Measurements from ENCODE around the gene DCXR. TPM values are rescaled to one million over a fixed set of nuclear protein-coding genes. Genes with fewer than 3 reads are reported as not detected.

DCXR gene
- total RNA-seq, 1 donor from 2014 or later = 49.9 TPM

DNA sequence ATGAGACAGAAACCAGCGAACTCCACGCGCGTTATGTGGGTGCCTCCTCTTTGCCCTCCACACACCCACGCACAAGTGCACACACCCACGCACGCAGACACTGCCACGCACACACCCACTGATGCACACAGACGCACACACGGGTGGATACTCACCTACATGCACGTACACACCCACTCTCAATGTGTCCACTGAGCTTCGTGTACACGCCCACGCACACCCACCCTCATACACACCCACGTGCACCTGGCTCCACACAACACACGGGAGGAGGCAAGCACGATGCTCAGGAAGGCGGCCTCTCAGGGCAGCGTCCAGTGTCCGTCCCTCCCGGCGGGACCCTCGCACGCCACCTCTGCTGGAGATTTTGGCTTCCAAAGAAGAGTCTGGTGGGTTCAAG is 9.9 kb upstream of the DCXR start:
- Histone ChIP-seq H2AFZ (ENCODE audit: low read depth, low read length) (no peak overlapping the region), H3K9ac (ENCODE audit: low read length) (no peak overlapping the region), H3K4me3 (ENCODE audit: insufficient read depth, low read depth, low read length) (no peak overlapping the region), H3K4me2 (ENCODE audit: low read length) (no peak overlapping the region), H3K4me1 (ENCODE audit: insufficient read depth, low read length) (peaks cover 8% of the 10 kb centered on the region), H3K9me3 (ENCODE audit: insufficient read depth, low read depth, low read length) (no peaks in the 10 kb centered on the region), H3K27me3 (ENCODE audit: insufficient read depth, low read length) (no peaks in the 10 kb centered on the region), H4K20me1 (ENCODE audit: insufficient read depth, low read length) (no peaks in the 10 kb centered on the region), H3K79me2 (ENCODE audit: insufficient read depth, low read length) (peaks cover 16% of the 10 kb centered on the region), H3K36me3 (ENCODE audit: insufficient read depth, low read length) (no peaks in the 10 kb centered on the region), H3K27ac (ENCODE audit: low read depth, low read length) (no peak overlapping the region)
- Mint-ChIP-seq H3K27me3 (ENCODE audit: low read depth, unreplicated experiment) (no peaks in the 10 kb centered on the region), H3K4me1 (ENCODE audit: low read depth, unreplicated experiment) (peaks cover 5% of the 10 kb centered on the region), H3K4me3 (ENCODE audit: unreplicated experiment) (no peak overlapping the region), H3K9me3 (ENCODE audit: unreplicated experiment) (no peaks in the 10 kb centered on the region), H3K27ac (ENCODE audit: unreplicated experiment) (no peak overlapping the region), H3K36me3 (ENCODE audit: low read depth, unreplicated experiment) (peaks cover 10% of the 10 kb centered on the region)
- DNase-seq (ENCODE audit: low read depth) (no peak), FAIRE-seq (no peak)
- TF ChIP-seq EZH2 (IDR thresholded peaks at IDR 0.05; ENCODE audit: insufficient read depth, low read length) (no peak), CTCF (IDR thresholded peaks at IDR 0.05; ENCODE audit: insufficient read depth, low read depth, low read length) (no peak)

DNA sequence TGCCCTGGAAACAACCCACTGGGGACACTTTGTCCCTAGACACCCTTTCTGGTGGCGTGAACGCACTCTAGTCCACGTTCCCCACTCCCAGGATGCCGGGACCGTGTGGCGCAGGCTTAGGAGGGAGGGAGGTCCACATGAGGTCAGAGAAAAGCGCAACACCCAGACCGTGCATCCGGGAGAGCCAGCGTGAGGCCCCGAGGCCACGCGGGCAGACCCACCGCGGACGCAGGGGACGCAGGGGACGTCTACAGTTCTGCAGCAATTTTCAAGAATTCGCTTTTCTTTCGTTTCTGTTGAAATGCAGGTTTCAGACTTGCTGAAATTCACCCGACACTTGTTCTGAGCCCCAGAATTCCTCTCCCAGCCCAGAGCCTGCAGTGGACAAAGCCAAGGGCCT is 9.4 kb upstream of the DCXR start:
- FAIRE-seq (no peak), DNase-seq (ENCODE audit: low read depth) (no peak)
- H3K9me3 ChIP-seq (ENCODE audit: insufficient read depth, low read depth, low read length) = no peaks in the 10 kb centered on the region
- peaks cover 8% of the 10 kb centered on the region for H3K4me1 ChIP-seq (ENCODE audit: insufficient read depth, low read length)
- peaks cover 11% of the 10 kb centered on the region for H3K79me2 ChIP-seq (ENCODE audit: insufficient read depth, low read length)
- no peaks in the 10 kb centered on the region for H3K27me3 ChIP-seq (ENCODE audit: insufficient read depth, low read length)
- no peaks in the 10 kb centered on the region for H3K9me3 Mint-ChIP-seq (ENCODE audit: unreplicated experiment)
- H3K4me3 ChIP-seq (ENCODE audit: insufficient read depth, low read depth, low read length) = no peak overlapping the region
- H3K4me3 Mint-ChIP-seq (ENCODE audit: unreplicated experiment) = no peak overlapping the region
- H2AFZ ChIP-seq (ENCODE audit: low read depth, low read length) = no peak overlapping the region
- H3K27ac Mint-ChIP-seq (ENCODE audit: unreplicated experiment) = no peak overlapping the region
- no peak overlapping the region for H3K4me2 ChIP-seq (ENCODE audit: low read length)
- no peak for TF ChIP-seq EZH2 (IDR thresholded peaks at IDR 0.05; ENCODE audit: insufficient read depth, low read length)
- no peak for TF ChIP-seq CTCF (IDR thresholded peaks at IDR 0.05; ENCODE audit: insufficient read depth, low read depth, low read length)
- no peaks in the 10 kb centered on the region for H3K27me3 Mint-ChIP-seq (ENCODE audit: low read depth, unreplicated experiment)
- H3K27ac ChIP-seq (ENCODE audit: low read depth, low read length) = no peak overlapping the region
- H3K36me3 ChIP-seq (ENCODE audit: insufficient read depth, low read length) = no peaks in the 10 kb centered on the region
- no peaks in the 10 kb centered on the region for H4K20me1 ChIP-seq (ENCODE audit: insufficient read depth, low read length)
- peaks cover 10% of the 10 kb centered on the region for H3K36me3 Mint-ChIP-seq (ENCODE audit: low read depth, unreplicated experiment)
- no peak overlapping the region for H3K9ac ChIP-seq (ENCODE audit: low read length)
- peaks cover 5% of the 10 kb centered on the region for H3K4me1 Mint-ChIP-seq (ENCODE audit: low read depth, unreplicated experiment)

- FAIRE-seq = no peak
- Mint-ChIP-seq H3K27ac (ENCODE audit: unreplicated experiment) (no peak overlapping the region), H3K4me1 (ENCODE audit: low read depth, unreplicated experiment) (peaks cover 5% of the 10 kb centered on the region), H3K4me3 (ENCODE audit: unreplicated experiment) (no peak overlapping the region), H3K36me3 (ENCODE audit: low read depth, unreplicated experiment) (peaks cover 10% of the 10 kb centered on the region), H3K9me3 (ENCODE audit: unreplicated experiment) (no peaks in the 10 kb centered on the region), H3K27me3 (ENCODE audit: low read depth, unreplicated experiment) (no peaks in the 10 kb centered on the region)
- no peak for DNase-seq (ENCODE audit: low read depth)
- Histone ChIP-seq H3K9me3 (ENCODE audit: insufficient read depth, low read depth, low read length) (no peaks in the 10 kb centered on the region), H3K4me2 (ENCODE audit: low read length) (no peak overlapping the region), H3K4me3 (ENCODE audit: insufficient read depth, low read depth, low read length) (no peak overlapping the region), H3K27ac (ENCODE audit: low read depth, low read length) (no peak overlapping the region), H3K36me3 (ENCODE audit: insufficient read depth, low read length) (no peaks in the 10 kb centered on the region), H4K20me1 (ENCODE audit: insufficient read depth, low read length) (no peaks in the 10 kb centered on the region), H3K27me3 (ENCODE audit: insufficient read depth, low read length) (no peaks in the 10 kb centered on the region), H3K9ac (ENCODE audit: low read length) (no peak overlapping the region), H2AFZ (ENCODE audit: low read depth, low read length) (no peak overlapping the region), H3K79me2 (ENCODE audit: insufficient read depth, low read length) (peaks cover 8% of the 10 kb centered on the region), H3K4me1 (ENCODE audit: insufficient read depth, low read length) (peaks cover 8% of the 10 kb centered on the region)
- TF ChIP-seq CTCF (IDR thresholded peaks at IDR 0.05; ENCODE audit: insufficient read depth, low read depth, low read length) = no peak
These were observed 8.5 kb upstream of the DCXR start for GRCh38 chr17:82045936-82046484.

Data from astrocyte (in vitro differentiated cells and primary cell).